ENCODE measurements around the gene PIAS1.
"Not testable (repeated sequence)": the region's sequence is repeated elsewhere in the genome, so short reads cannot be mapped to it uniquely, and the experiment has no call there.

The PIAS1 gene

GRCh38 chr15:68201153-68201878 lies 147.2 kb downstream of the PIAS1 start:
- in situ Hi-C loops (cut with MboI; ENCODE audit: low sequenced_read_pairs): no loop called here

- in situ Hi-C loops (cut with MboI; ENCODE audit: low sequenced_read_pairs): no loop called here
Observed at GRCh38 chr15:68201879-68202261, 147.8 kb downstream of the PIAS1 start.

- in situ Hi-C loops (cut with MboI; ENCODE audit: low sequenced_read_pairs): not testable (repeated sequence)
Observed at GRCh38 chr15:68202994-68203393, 148.9 kb downstream of the PIAS1 start.

GRCh38 chr15:68203486-68203885 lies 149.4 kb downstream of the PIAS1 start:
- in situ Hi-C loops (cut with MboI; ENCODE audit: low sequenced_read_pairs): no loop called here

GRCh38 chr15:68203956-68204355 lies 149.8 kb downstream of the PIAS1 start:
- in situ Hi-C loops (cut with MboI; ENCODE audit: low sequenced_read_pairs): no loop called here

- in situ Hi-C loops (cut with MboI; ENCODE audit: low sequenced_read_pairs): no loop called here
Observed at GRCh38 chr15:68204361-68204760, 150.2 kb downstream of the PIAS1 start.

- in situ Hi-C loops (cut with MboI; ENCODE audit: low sequenced_read_pairs): no loop called here
Observed at GRCh38 chr15:68204776-68205557, 150.9 kb downstream of the PIAS1 start, which contains the start of gene CALML4. TSS of gene CALML4 (minus strand) at chr15:68205332. CDS start at chr15:68205247, 85 bp downstream.

GRCh38 chr15:68205558-68205944 lies 151.4 kb downstream of the PIAS1 start:
- in situ Hi-C loops (cut with MboI; ENCODE audit: low sequenced_read_pairs): no loop called here

- in situ Hi-C loops (cut with MboI; ENCODE audit: low sequenced_read_pairs): no loop called here
Observed at GRCh38 chr15:68205954-68206539, 151.9 kb downstream of the PIAS1 start.

GRCh38 chr15:68206711-68207151 lies 152.6 kb downstream of the PIAS1 start:
- in situ Hi-C loops (cut with MboI; ENCODE audit: low sequenced_read_pairs): no loop called here

- in situ Hi-C loops (cut with MboI; ENCODE audit: low sequenced_read_pairs): no loop called here
Observed at GRCh38 chr15:68207176-68207935, 153.2 kb downstream of the PIAS1 start.

GRCh38 chr15:68208136-68208535 lies 154.0 kb downstream of the PIAS1 start:
- in situ Hi-C loops (cut with MboI; ENCODE audit: low sequenced_read_pairs): no loop called here

- in situ Hi-C loops (cut with MboI; ENCODE audit: low sequenced_read_pairs): no loop called here
Observed at GRCh38 chr15:68208636-68209240, 154.6 kb downstream of the PIAS1 start.

- in situ Hi-C loops (cut with MboI; ENCODE audit: low sequenced_read_pairs): no loop called here
Observed at GRCh38 chr15:68209272-68209671, 155.2 kb downstream of the PIAS1 start.

GRCh38 chr15:68209735-68210408 lies 155.8 kb downstream of the PIAS1 start:
- in situ Hi-C loops (cut with MboI; ENCODE audit: low sequenced_read_pairs): no loop called here

GRCh38 chr15:68210409-68210756 lies 156.3 kb downstream of the PIAS1 start:
- in situ Hi-C loops (cut with MboI; ENCODE audit: low sequenced_read_pairs): no loop called here

- in situ Hi-C loops (cut with MboI; ENCODE audit: low sequenced_read_pairs): no loop called here
Observed at GRCh38 chr15:68210821-68211655, 156.9 kb downstream of the PIAS1 start.

GRCh38 chr15:68211656-68212320 lies 157.7 kb downstream of the PIAS1 start:
- in situ Hi-C loops (cut with MboI; ENCODE audit: low sequenced_read_pairs): no loop called here

GRCh38 chr15:68213491-68213845 lies 159.4 kb downstream of the PIAS1 start:
- in situ Hi-C loops (cut with MboI; ENCODE audit: low sequenced_read_pairs): not testable (repeated sequence)

Measured in hTERT RPE-1 (cell line).